SJCRH30 (cell line): ENCODE results near the gene COL5A1. TPM values are rescaled to one million over a fixed set of nuclear protein-coding genes. Genes with fewer than 3 reads are reported as not detected.

Source experiments
- DNase-seq, 2 experiments: peaks; one replicate each; pipeline ENCODE4 v3.0.0-alpha.2; 2015 to 2020
- H3K27ac ChIP-seq: fragments of 250-450 bp; sonication (Bioruptor Pico); 2 replicates; pipeline ENCODE4 v1.5.1; 2020; ENCODE audit warnings: mild to moderate bottlenecking, moderate library complexity
- H3K27me3 ChIP-seq: fragments of 250-450 bp; sonication (Bioruptor Pico); 2 replicates; pipeline ENCODE4 v1.5.1; 2020; ENCODE audit warnings: mild to moderate bottlenecking, moderate library complexity
- H3K36me3 ChIP-seq: fragments of 250-450 bp; sonication (Bioruptor Pico); 2 replicates; pipeline ENCODE4 v1.5.1; 2020; ENCODE audit warnings: mild to moderate bottlenecking, moderate library complexity
- H3K4me1 ChIP-seq: fragments of 250-450 bp; sonication (Bioruptor Pico); 2 replicates; pipeline ENCODE4 v1.5.1; 2020; ENCODE audit warnings: mild to moderate bottlenecking, moderate library complexity
- H3K4me3 ChIP-seq: fragments of 250-450 bp; sonication (Bioruptor Pico); 2 replicates; pipeline ENCODE4 v1.5.1; 2020; ENCODE audit warnings: mild to moderate bottlenecking, moderate library complexity
- H3K9me3 ChIP-seq: fragments of 250-450 bp; sonication (Bioruptor Pico); replicated peaks from 2 replicates; pipeline ENCODE4 v1.5.1; 2020; ENCODE audit warnings: mild to moderate bottlenecking, moderate library complexity
- total RNA-seq: library from RNA; depleted of rRNA; stranded (reverse); fragments of >200 nt; shearing (Covaris generic); gene quantifications from 2 replicates; pipeline ENCODE4 v1.2.3, GENCODE V29; 2014

The COL5A1 gene
- total RNA-seq, 1 experiment from 2014 or later, result 32.1 TPM

DNA sequence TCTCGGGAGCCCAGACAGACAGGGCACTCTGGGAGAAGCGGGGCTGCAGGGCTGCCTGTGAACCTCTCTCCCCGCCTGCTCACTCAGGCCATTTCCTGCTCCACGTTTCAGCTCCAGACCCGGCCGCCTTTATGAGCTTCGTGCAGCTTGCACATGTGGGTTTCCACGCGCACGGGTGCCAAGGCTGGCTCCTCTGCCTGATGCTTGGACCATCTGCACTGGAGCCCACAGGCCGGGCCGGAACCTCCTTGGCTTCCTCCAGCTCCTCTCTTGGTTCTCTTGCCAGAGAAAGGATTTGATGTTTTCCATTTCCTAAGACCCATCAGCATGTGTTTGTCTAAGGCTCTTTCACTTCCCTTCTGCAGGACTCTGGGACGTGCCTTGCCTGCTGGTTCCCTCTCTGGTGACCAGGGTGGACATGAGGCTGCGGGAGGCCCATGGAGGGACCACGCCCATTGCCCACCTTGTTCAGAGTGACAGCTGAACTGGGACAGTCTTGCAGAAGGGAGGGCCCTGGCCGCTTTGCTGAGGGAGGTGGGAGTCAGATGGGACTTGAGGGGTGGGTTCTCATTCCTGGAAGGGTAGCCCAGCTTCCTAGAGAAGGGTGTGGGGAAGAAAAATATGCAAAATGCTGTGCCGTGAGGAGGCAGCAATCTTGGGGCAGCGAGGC lies 23.3 kb upstream of the COL5A1 start:
- Histone ChIP-seq H3K27me3 (no peaks in the 10 kb centered on the region; the same call in 1 of the 2 replicates), H3K4me1 (peaks cover 13% of the 10 kb centered on the region), H3K9me3 (no peaks in the 10 kb centered on the region; the same call in 1 of the 2 replicates), H3K36me3 (no peaks in the 10 kb centered on the region), H3K27ac (no peak overlapping the region), H3K4me3 (no peak overlapping the region)
- peak in 1 of 2 experiments; percentile 1 for DNase-seq

DNA sequence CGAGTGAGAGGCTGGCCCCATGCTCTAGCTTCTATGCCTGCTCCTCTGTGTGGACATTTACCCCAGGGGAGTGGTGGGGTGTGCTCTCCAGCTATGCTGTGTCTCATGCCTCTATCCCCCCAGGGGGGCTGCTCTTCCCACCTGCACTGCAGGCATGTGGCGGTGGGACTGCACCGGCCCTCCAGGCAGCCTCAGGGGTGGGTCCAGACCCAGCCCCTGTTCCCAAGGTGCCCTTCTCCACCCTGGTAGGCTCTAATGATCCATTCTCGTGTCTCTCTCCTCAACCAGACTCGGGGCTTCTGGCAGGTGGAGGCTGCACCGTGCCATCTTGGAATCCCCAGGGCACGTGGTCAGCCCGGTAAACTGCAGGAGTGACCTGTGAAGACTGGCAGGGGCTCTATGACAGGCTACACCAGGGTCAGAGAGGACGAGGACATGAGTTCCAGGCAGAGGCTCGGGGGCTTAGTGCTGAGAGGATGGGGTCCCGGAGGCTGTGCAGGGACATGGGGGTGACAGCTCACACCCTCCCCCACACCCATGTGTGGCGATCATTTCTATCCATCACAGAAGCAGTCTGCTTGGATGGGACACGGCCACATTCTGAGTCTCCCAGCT lies 22.7 kb upstream of the COL5A1 start:
- Histone ChIP-seq H3K27me3 (no peaks in the 10 kb centered on the region; the same call in 1 of the 2 replicates), H3K27ac (no peak overlapping the region), H3K9me3 (no peaks in the 10 kb centered on the region; the same call in 1 of the 2 replicates), H3K4me3 (no peak overlapping the region), H3K4me1 (peaks cover 13% of the 10 kb centered on the region), H3K36me3 (no peaks in the 10 kb centered on the region)
- DNase-seq, result peak in 1 of 2 experiments; percentile 1

DNA sequence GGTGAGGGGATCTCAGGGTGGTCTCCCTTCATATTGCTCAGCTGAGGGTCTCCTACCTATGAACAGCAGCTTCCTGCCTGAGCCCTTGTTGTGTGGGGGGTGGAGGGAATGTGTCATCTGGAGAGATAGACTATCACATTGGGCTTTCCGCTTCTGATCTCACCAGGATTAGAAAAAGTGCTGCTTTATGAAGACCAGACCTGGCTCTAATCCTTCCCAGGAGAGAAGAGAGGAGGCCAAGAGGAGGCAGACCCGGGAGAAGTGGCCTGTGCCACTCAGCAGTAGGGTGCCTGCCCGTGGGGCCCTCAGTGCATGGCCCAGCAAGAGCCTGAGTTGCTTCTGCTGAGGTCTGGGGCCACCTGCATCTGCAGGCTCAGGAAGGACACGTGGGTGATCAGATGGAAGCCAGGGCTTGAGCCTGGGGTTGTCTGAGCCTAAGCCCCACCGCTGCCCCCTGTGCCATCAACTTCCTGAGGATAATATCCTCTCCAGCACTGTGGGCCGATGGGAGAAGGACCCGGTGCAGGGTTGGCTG lies 22.1 kb upstream of the COL5A1 start:
- H3K36me3 ChIP-seq, result no peaks in the 10 kb centered on the region
- DNase-seq, result no peak

DNA sequence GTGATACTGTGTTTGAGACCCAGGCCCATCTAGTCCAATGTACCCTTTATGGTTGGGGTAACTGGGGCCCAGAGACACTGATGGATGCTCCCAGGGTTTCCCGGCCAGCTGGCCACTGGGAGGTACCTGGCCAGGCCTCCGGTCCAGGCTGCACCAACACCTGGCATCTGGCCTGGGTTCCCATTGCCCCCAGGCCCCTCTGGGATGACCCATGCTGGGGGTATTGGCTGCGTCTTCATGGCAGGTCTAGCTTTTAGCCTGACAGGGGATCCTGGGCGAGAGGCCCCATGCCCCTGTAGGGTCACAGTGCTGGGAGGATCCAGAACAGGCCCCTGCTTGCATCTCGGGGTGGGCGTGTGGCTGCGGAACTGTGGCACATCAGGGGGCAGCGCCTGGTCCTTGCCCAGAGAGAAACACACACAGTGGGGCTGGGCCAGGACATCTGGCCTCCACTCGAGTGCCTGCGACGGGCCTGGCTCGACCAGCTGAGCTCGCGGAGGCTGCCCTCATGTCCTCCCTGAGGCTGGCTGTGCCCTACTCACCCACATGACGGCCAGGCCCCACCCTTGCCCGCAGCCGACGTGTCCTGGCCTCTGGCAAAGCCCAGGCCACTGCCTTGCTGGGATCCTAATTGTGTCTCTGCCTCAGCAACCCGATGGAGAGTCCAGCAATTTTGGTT lies 21.5 kb upstream of the COL5A1 start:
- H3K9me3 ChIP-seq, result no peaks in the 10 kb centered on the region
- H3K36me3 ChIP-seq, result no peaks in the 10 kb centered on the region
- H3K4me1 ChIP-seq, result peaks cover 13% of the 10 kb centered on the region
- no peak for DNase-seq
- no peaks in the 10 kb centered on the region for H3K27me3 ChIP-seq
- H3K27ac ChIP-seq, result no peak overlapping the region
- no peak overlapping the region for H3K4me3 ChIP-seq

More for the DNA sequence above, 22.1 kb upstream of the COL5A1 start:
- Histone ChIP-seq H3K27me3 (no peaks in the 10 kb centered on the region), H3K4me3 (no peak overlapping the region), H3K4me1 (peaks cover 13% of the 10 kb centered on the region), H3K9me3 (no peaks in the 10 kb centered on the region), H3K27ac (no peak overlapping the region)

DNA sequence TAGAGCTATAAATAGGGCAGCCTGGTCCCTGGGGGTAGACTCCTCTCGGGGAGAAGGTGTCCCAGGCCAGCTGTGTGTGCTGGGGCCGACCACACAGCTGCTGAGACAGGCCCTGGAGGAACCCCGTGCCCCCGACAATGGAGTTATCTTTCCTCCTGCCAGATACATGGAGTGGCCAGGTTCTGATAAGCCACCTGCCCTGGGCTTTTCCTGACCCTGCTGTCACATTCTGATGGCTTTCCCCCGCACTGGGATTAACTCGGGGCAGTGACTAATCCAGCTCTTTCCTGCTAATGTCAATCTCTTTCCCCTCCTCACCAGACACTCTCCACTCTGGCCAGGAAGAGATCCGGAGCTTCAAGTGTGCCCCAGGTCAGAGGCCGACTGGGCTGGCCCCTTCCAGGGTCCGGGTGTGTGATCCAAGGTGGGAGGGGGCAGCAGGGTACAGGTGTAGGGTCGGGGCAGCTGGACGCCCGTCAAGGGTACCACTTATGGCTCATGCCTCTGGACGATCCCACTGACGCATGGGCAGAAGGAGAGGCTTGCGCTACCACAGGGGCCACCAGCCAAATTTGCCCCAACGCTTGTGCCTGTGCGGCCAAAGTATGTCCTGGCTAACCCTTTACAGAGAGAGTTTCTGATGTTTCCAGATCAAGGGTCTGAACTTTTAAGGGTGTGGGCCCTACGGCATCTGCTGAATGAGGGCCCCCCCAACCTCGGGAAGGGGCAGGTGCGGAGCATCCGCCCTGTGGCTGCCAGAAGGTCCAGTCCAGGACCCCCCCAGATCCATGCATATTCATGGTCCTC lies 20.6 kb upstream of the COL5A1 start:
- Histone ChIP-seq H3K27me3 (no peaks in the 10 kb centered on the region), H3K27ac (no peak overlapping the region), H3K36me3 (no peaks in the 10 kb centered on the region), H3K9me3 (no peaks in the 10 kb centered on the region), H3K4me3 (no peak overlapping the region), H3K4me1 (peaks cover 20% of the 10 kb centered on the region)
- peak; percentile 41 to 65 for DNase-seq

DNA sequence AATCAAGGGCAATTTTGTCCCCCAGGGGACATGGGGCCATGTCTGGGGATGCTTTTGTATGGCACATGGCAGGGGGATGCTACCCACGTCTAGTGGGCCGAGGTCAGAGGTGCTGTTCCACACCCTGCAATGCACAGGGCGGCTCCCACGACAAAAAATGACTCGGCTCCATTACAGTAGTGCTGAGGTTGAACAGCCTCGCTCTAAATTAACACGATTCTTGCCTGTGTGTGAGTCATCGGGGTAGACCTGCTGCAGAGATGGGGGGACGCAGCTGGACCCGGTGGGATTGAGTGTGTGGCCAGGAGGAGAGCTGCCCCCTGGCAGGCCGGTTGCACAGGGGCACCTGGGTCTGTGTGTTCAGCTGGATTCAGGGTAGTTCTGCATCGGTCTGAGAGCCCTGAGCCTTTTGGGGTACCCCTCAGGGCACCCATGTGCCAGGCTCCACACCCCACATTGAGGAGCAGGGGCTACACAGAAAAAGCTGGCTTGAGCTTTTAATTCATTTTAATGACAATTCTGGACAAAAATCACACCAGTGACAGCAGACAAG lies 20.0 kb upstream of the COL5A1 start:
- Histone ChIP-seq H3K4me3 (no peak overlapping the region), H3K4me1 (peaks cover 26% of the 10 kb centered on the region), H3K36me3 (no peaks in the 10 kb centered on the region), H3K27me3 (no peaks in the 10 kb centered on the region), H3K27ac (no peak overlapping the region), H3K9me3 (no peaks in the 10 kb centered on the region)
- no peak for DNase-seq

DNA sequence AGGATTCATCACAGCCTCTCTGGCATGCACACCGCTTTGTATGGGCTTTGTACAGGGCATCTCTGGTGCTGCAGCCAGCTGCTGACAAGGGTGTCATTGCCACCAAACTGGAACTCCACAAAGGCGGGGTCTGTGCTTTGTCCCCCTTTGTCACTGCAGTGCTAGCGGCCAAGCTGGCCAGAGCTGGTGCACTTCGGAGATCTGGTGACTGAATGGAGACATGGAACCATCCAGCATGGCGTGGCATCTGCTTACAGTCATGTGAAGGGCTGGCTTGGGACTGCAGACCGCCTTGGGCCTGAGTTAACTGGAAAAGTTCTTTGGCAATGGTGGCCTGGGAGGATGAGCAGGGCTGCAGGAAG lies 18.7 kb upstream of the COL5A1 start:
- Histone ChIP-seq H3K4me1 (peaks cover 39% of the 10 kb centered on the region), H3K4me3 (no peak overlapping the region), H3K36me3 (no peaks in the 10 kb centered on the region), H3K27ac (no peak overlapping the region), H3K27me3 (no peaks in the 10 kb centered on the region), H3K9me3 (no peaks in the 10 kb centered on the region)
- peak in 1 of 2 experiments; percentile 1 for DNase-seq

DNA sequence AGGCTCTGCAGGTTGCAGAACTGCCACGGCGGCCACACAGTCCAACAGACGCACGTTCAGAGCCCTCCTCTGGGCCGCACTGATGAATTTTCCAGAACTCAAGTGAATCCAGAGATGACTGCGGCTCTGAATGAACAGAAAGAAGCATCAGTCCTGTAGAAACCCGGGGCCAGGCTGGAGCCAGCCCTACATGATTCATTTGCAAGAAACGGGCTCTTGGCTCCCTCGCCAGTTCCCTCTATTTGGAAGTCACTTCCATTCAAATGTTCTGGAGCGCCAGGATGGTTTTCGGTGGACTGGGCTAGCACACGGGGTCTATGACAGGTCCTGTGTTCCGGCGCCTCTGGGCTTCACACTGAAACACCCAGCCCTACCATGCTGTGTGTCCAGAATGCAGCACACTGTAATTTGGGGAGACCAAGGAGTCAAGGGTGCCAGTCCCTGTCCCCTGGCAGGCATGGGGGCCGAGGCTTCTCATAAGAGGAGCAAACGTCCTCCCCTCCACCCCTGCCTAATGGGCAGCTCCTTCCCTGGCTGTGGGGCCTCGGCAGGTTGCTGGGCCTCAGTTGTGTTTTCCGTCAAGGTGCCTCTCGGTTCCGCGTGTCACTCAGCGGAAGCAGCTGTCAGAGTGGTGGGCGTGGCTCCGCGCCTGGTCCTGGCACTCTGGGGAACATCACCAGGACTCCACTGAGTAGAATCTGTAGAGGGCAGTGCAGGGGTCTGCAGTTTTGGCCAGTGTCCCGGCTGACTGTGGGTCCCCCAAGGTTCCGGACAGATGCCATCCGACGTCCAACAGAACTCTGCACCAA lies 18.1 kb upstream of the COL5A1 start:
- H3K4me1 ChIP-seq, result peaks cover 45% of the 10 kb centered on the region
- no peaks in the 10 kb centered on the region for H3K27me3 ChIP-seq
- DNase-seq, result peak in 1 of 2 experiments; percentile 2
- no peak overlapping the region for H3K4me3 ChIP-seq
- no peaks in the 10 kb centered on the region for H3K9me3 ChIP-seq
- H3K36me3 ChIP-seq, result no peaks in the 10 kb centered on the region
- H3K27ac ChIP-seq, result no peak overlapping the region

DNA sequence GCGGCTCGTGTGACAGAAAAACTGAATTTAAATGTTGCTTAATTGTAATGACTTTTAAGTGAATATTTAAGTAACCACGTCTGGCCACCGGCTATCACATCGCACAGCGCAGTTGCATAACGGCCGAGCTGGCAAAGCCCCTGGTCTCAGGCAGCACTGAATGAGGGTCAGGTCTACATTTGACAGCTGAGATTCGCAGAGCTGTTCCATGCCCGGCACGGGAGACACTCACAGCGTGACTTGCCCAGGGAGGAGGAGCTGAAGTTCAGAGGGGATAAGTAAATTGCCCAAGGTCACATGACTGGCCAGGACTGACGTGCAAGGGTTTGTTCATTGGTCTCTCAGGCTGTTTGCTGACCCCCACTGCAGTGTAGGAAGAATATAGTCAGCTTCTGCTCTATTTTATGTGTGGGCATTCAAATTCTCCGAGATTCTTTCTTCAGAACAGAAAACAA lies 17.4 kb upstream of the COL5A1 start:
- peak in 1 of 2 experiments; percentile 7 for DNase-seq
- Histone ChIP-seq H3K9me3 (no peaks in the 10 kb centered on the region), H3K4me3 (no peak overlapping the region), H3K27me3 (no peaks in the 10 kb centered on the region), H3K36me3 (no peaks in the 10 kb centered on the region), H3K27ac (no peak overlapping the region), H3K4me1 (peaks cover 48% of the 10 kb centered on the region)

DNA sequence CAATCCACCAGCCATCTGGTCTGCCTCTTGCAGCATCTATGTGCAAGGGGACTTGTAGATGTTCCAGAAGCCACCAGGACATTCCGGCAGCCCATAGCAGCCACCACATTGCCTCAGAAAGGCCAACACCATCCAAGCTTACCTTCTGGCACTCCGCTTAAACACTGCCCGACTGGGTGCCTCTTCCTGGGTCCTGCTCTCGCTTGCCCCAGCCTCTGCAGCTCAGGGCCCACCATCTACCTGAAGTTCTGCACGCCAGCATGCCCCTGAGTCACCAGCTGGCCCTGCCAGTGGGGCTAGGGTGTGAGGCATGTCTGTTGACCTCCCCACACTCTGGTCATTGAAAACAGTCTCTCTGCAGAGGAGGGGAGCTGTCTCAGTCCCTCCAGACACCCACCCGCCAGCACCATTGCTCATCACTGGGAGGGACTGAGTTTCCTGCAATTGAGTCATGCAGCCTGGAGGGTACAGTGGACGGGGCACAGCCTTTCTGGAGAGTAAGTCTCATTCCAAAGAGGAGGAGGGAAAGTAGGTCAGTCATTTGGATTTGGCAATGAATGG lies 16.9 kb upstream of the COL5A1 start:
- no peak for DNase-seq
- no peaks in the 10 kb centered on the region for H3K27me3 ChIP-seq
- H3K4me3 ChIP-seq, result no peak overlapping the region
- no peaks in the 10 kb centered on the region for H3K9me3 ChIP-seq
- no peaks in the 10 kb centered on the region for H3K36me3 ChIP-seq
- H3K27ac ChIP-seq, result no peak overlapping the region
- peaks cover 48% of the 10 kb centered on the region for H3K4me1 ChIP-seq

DNA sequence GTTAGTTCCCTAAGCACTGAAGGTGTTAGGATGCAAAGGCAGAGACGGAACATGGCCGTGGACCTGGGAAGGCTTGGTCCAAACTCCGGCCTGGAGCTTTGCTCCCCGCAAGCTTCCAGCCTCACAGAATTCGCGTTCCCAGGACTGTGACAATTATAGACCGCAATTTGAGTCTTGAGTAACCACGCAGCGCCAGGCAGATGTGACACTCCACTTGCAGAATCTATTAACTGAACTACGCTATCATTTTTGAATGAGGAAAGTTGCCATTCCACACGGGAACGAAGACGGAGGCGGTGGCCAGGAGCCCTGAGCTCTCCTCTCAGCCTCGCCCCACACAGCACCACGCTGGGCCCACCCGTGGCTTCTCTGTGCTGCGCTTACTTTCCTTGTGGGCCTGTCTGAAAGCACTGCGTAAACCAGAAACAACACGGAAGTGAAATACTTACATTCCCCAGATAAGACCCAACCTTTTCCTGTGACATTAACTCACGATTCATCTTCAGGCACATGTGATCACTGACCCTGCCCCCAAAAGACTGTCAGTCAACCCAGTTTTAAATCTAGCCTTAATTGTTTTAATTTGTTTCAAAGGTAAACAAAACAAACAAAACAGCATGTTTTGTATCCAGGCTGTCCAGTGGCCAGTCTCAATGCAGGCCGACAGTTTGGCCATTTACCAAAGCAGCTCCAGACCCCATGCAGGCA lies 16.1 kb upstream of the COL5A1 start:
- Histone ChIP-seq H3K9me3 (no peaks in the 10 kb centered on the region), H3K27ac (no peak overlapping the region), H3K36me3 (no peaks in the 10 kb centered on the region), H3K4me3 (no peak overlapping the region), H3K4me1 (peaks cover 44% of the 10 kb centered on the region), H3K27me3 (no peaks in the 10 kb centered on the region)
- DNase-seq, result no peak

DNA sequence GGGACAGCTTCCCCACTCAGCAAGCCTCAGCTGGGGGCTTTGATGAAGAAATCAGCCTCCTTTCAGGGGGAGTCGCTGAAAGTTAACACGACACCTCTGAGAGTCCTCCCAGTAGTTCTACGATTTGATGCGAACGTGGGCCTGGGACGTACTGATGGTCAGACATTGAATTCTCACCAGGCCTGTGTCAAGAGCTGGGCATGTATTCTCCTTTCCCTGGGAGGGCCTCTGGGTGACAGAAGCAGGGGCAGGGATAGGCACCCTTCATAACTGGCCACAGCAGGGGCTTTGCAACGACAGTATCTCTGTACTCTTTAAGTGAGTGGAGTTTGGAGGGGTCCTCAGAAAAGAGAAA lies 15.6 kb upstream of the COL5A1 start:
- no peak for DNase-seq
- Histone ChIP-seq H3K36me3 (no peaks in the 10 kb centered on the region), H3K4me3 (no peak overlapping the region), H3K27me3 (no peaks in the 10 kb centered on the region), H3K9me3 (no peaks in the 10 kb centered on the region), H3K27ac (peak overlapping the region; percentile 27), H3K4me1 (peaks cover 38% of the 10 kb centered on the region)
